ENCODE results near the gene CENPQ. TPM values are rescaled to one million over a fixed set of nuclear protein-coding genes. Genes with fewer than 3 reads are reported as not detected.
A peak's percentile ranks its signal among the peaks of the same experiment; 100 is the strongest.
"Not testable (repeated sequence)": the region's sequence is repeated elsewhere in the genome, so short reads cannot be mapped to it uniquely, and the experiment has no call there.

Gene CENPQ, protein sequence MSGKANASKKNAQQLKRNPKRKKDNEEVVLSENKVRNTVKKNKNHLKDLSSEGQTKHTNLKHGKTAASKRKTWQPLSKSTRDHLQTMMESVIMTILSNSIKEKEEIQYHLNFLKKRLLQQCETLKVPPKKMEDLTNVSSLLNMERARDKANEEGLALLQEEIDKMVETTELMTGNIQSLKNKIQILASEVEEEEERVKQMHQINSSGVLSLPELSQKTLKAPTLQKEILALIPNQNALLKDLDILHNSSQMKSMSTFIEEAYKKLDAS
- 6.9 and 8.6 TPM in 2 replicates for total RNA-seq (2014; rRNA removed; shearing (Covaris generic))
- 6.8 and 7.2 TPM in 2 replicates for polyA plus RNA-seq (2014; cell fraction: nucleus; rRNA removed)

DNA sequence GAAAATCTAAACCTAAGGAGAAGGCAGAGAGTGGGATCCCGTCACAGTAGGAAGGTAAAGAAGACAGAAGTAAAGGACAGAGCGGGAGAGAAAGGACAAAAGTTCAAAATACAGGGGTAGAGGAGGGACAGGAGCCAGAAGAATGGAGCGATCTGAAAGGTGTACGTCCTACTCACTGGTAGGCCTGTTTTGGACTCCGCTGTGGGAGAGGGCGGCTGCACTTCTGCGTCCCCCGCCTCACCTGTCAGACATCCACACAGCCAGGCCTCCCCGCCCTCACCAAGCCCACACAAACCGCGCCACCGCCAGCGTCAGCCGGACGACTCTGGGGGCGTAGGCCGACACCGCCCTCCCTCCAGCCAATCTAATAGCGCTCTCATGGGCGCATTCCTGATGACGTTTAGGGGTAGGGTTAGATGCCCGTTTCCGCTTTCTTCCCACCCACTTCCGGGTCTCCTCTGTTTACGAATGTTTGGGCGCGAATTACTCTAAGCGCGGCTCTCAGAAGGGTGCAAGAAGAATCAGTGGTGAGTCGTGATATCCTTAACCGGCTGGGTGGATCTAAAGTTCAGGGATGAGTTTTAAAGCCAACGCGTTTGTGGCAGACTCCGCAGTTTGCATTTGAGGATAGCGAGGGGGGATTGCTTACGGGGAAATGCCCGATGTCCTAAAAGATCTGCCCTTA is at the start of gene CENPQ, which contains the start of gene MMUT:
TSS of gene CENPQ (plus strand) at position 444 of the 685 bp plus-strand sequence. CDS start 6,807 bp downstream, outside the sequence.
TSS of gene MMUT (minus strand) at position 327 of the 685 bp plus-strand sequence. CDS start 3,787 bp downstream, outside the sequence.
- DNase-seq (ENCODE audit: extremely low read depth, low read depth): peak; percentile 88

DNA sequence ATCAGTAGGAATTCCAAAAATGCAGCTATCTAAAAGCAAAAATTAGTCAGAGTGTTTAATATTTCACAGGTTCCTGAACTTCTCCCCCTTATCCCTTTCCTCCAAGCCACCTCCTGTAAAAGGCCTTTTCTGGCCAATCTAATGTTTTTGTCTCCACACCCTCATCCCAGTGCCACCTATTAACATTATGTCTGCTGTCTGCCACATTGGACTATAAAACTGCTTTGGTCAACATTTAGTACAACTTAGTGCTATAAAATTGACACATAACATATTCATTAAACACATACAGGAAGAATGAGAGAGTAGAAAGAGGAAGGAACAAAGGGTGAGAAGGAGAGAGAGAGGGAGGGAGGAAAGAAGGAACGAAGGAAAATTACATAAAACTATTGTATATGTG is 47.8 kb upstream of the CENPQ start:
- no peak for DNase-seq (ENCODE audit: extremely low read depth, low read depth)

DNA sequence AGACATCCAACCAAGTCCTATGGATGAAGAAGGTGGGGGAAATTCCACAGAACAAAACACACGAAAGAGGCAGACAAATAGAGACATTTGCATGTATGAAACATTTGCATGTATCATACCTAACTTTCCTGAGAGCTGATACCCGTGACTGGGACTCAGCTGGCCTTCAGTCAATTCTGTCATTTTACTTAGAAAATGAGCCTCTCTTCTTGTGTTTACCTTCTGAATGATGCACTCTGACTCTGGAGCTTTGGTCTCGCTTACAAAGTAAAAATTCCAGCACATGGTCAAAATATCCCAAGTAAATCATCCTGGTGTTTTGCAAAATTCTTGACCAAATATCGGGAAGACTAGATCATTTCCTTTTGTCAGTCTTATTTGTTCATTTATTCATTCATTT is 47.0 kb upstream of the CENPQ start:
- no peak for DNase-seq (ENCODE audit: extremely low read depth, low read depth)

DNA sequence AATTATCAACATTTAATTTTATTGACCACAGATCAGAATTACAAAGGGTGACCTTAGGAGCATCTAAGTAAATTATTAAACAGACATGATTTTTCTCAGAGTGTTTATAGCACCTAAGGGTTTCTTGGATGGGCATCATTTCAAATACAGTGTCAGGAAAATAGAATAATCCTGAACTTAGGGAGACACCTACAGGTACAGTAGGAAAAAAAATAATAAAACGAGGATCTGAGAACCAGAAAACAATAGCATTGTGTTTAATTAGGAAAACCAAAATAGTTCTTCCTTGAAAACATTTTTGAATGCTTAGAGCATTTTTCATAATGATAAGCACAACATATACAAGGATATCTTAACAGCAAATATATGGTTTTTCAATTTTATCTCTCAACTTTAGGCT is 39.4 kb upstream of the CENPQ start:
- no peak for DNase-seq (ENCODE audit: extremely low read depth, low read depth)

DNA sequence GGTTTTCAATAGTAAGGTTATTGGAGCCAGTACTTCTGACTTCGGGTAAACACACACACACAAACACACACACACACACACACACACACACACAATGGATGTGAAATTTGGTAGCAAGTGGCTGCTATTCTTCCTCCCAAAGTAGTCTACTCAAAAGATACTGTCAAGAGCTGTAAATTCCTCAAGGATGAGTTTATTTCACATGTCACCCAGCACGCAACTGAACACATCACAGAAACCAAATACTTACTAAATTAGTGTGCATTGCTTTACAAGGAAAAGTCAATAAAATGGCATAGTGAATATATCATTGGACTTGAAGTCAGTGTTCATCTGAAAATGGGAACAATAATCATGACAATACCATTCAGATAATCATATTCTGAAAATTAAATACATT is 33.0 kb upstream of the CENPQ start:
- no peak for DNase-seq (ENCODE audit: extremely low read depth, low read depth)

DNA sequence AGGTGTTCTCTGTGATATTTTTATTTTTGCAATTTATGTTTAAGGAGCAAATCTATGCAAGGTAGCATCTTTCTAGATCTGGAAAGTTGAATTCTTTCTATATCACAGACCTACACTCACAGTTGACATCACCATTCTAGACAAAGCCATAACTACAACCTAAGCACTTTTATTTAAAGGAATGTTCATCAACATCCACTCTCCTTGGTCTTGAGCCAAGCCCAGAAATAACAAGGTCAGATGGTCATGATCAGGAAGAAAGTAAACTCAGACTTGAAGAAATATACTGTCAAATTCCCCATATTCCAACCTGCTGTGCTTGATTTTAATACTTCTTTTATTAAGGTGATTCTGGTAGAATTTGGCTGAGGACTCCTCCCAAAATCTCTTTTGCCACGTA is 32.3 kb upstream of the CENPQ start:
- DNase-seq (ENCODE audit: extremely low read depth, low read depth): no peak

DNA sequence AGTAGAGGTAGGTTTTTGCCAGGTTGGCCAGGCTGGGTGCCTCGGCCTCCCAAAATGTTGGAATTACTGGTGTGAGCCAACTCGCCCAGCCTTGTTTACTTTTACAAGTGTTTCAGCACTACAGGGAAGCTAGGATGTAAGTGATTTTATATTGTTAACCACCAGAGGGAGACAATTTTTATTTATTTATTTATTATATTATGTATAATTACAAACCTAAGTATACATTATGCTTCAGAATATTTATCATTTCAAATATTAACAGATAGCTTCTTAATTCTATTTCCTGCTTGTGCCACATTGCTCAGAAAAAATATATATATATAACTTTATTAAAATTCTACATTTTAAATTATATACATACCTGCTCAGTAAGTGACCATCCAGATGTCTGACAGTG is 9.9 kb upstream of the CENPQ start:
- peak; percentile 1 for DNase-seq (ENCODE audit: extremely low read depth, low read depth)

DNA sequence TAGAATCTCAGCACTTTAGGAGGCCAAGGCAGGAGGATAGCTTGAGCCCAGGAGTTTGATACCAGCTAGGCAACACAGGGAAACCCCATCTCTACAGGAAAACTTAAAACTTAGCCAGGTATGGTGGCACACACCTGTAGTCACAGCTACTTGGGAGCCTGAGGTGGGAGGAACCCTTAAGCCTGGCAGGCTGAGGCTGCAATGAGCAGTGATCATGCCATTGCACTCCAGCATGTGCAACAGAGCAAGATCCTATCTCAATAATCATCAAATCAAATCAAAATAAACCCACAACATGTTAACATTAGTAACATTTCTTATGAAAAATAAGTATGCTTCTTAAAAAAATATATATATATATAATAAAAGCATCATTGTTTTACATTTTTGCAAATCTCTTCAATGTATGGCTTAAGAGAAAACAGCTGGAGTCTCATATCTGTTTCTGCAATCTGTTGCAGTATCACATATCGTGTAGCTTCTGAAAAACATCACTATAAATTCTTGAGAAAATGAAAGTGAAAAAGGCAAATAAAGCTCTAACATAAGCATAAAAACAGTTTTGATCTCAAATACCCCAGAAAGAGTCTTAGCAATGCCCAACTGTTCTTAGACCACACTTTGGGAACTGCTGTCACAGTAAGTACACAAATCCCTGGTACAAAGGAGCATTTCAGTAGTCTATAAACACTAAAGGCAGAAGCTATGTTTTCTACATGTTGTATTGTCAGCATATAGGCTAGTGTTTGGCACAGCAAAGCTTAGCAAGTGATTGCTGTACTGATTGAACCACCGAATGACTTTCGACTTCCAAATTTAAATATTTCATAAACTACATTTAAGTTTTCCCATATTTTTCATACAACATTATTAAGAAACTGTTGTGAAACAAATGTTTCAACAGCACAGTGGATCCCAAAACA is 8.1 kb upstream of the CENPQ start:
- DNase-seq (ENCODE audit: extremely low read depth, low read depth): no peak

DNA sequence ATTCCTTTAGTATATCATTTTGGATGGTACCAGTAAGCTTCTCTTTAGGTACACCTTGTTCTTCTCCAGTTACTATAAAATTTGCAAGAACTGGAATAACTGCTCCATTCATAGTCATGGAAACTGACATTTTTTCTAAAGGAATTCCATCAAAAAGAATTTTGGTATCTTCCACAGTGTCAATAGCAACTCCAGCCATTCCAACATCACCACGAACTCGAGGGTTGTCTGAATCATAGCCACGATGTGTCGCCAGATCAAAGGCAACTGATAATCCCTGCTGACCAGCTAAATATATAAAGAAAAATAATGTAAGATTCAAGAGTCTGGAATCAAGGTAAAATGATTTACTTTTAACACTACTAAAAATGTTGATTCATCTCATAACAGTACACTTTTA is 5.4 kb upstream of the CENPQ start:
- no peak for DNase-seq (ENCODE audit: extremely low read depth, low read depth)

DNA sequence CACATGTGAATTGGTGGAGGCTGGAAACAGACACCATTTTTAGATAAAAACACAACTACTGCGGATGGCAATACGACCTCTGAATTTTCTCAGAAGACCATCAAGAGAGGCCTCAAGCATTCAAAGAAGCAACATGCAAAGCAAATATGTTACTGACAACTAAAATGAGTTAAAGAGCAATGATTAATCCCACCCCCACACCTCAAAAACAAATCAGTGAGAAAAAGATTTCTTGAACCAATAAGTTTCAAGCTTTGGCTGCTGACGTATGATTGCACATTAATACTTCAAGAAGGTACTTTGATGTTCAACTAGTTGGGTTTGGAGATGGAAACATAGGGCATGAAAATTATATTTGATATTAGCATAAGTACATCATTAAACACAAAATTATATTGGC is 1.1 kb upstream of the CENPQ start:
- no peak for DNase-seq (ENCODE audit: extremely low read depth, low read depth)

DNA sequence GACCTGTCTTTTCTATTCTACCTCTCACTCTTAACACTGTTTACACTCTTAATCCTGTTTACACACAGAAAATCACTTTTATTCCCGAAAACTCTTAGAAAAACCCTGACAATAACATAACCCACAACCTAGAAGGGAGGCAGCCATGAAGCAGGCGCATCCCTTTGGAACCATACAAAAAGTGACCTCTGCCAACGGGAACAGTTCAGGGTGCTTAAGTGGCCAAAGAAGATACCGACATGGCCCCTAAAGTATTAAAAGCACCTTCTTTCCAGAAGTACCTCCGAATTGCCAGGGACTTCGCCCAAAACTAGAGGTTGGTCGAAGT is 607 bp upstream of the CENPQ start:
- no peak for DNase-seq (ENCODE audit: extremely low read depth, low read depth)

DNA sequence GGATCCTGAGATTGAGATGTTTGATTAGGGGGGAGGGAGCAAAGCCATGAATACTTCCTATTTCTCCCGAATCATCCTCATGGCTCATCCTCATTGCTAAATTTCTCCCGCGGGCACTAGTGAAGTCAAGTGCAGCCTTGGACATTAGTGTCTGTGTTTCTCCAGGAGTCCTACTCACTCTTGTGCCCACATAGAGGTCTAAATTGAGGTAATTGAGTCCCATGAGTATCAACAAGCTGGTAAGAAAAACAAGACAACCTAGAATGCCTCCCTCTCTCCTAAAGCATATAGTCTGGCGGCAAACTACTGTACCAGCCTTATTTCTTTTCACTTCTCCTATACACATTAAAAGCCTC is 420 bp downstream of the CENPQ start:
- DNase-seq (ENCODE audit: extremely low read depth, low read depth): no peak

DNA sequence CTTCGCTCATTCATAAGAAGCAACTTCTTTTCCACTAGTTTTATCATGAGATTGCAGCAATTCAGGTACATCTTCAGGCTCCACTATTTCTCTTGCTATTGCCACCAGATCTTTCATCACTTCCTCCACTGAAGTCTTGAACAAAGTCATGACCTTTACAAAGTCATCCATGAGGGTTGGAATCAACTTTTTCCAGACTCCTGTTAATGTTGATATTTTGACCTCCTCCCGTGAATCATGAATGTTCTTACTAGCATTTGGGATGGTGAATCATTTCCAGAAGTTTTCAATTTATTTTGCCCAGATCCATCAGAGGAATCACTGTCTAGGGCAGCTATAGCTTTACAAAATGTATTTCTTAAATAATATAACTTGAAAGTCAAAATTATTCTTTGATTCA is 1.5 kb downstream of the CENPQ start:
- no peak for DNase-seq (ENCODE audit: extremely low read depth, low read depth)

DNA sequence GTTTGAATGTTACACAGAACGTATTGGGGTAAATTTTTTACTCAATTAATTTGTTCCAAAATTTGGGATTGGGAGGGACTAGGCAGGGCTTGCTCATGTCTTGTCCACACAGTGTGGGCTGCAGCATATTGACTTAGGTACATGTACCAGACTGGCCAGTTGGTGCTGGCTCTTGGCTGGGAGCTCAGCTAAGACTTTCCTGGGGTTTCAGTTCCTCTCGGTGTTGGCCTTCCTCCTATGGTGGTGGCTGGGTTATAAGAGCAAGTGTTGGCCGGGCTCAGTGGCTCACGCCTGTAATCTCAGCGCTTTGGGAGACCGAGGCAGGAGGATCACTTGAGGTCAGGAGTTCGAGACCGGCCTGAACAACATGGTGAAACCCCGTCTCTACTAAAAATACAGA is 4.9 kb downstream of the CENPQ start:
- no peak for DNase-seq (ENCODE audit: extremely low read depth, low read depth)

DNA sequence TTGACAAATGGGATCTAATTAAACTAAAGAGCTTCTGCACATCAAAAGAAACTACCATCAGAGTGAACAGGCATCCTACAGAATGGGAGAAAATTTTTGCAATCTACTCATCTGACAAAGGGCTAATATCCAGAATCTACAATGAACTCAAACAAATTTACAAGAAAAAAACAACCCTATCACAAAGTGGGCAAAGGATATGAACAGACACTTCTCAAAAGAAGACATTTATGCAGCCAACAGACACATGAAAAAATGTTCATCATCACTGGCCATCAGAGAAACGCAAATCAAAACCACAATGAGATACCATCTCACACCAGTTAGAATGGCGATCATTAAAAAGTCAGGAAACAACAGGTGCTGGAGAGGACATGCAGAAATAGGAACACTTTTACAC is 13.4 kb downstream of the CENPQ start:
- not testable (repeated sequence) for DNase-seq (ENCODE audit: extremely low read depth, low read depth)

DNA sequence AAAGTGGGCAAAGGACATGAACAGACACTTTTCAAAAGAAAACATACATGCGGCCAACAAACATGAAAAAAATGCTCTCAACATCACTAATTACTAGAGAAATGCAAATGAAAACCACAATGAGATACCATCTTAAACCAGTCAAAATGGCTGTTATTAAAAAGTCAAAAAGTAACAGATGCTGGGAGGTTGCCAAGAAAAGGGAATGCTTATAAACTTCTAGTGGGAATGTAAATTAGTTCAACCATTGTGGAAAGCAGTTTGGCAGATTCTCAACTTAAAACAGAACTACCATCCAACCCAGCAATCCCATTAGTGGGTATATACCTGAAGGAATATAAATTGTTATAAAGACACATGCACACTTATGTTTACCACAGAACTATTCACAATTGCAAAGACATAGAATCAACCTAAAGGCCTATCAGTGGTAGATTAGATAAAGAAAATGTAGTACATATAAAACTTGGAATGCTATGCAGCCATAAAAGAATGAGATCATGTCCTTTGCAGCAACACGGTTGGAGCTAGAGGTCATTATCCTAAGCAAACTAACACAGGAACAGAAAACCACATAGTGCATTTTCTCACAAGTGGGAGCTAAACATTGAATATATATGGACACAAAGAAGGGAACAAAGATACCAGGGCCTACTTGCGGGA is 16.3 kb downstream of the CENPQ start:
- DNase-seq (ENCODE audit: extremely low read depth, low read depth): no peak

DNA sequence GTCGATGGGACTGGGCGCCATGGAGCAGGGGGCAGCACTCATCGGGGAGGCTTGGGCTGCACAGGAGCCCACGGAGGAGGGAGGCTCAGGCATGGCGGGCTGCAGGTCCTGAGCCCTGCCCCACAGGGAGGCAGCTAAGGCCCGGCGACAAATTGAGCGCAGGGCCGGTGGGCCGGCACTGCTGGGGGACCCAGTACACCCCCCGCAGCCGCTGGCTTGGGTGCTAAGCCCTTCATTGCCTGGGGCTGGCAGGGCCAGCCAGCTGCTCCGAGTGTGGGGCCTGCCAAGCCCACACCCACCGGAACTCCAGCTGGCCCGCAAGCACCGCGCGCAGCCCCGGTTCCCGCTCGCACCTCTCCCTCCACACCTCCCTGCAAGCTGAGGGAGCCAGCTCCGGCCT is 18.7 kb downstream of the CENPQ start:
- DNase-seq (ENCODE audit: extremely low read depth, low read depth): not testable (repeated sequence)

DNA sequence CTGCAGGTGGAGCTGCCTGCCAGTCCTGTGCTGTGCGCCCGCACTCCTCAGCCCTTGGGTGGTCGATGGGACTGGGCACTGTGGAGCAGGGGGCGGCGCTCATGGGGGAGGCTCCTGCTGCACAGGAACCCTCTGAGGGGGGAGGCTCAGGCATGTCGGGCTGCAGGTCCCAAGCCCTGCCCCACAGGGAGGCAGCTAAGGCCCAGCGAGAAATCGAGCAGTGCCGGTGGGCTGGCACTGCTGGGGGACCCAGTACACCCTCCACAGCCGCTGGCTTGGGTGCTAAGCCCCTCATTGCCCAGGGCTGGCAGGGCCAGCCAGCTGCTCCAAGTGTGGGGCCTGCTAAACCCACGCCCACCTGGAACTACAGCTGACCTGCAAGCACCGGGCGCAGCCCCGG is 20.2 kb downstream of the CENPQ start:
- DNase-seq (ENCODE audit: extremely low read depth, low read depth): not testable (repeated sequence)

DNA sequence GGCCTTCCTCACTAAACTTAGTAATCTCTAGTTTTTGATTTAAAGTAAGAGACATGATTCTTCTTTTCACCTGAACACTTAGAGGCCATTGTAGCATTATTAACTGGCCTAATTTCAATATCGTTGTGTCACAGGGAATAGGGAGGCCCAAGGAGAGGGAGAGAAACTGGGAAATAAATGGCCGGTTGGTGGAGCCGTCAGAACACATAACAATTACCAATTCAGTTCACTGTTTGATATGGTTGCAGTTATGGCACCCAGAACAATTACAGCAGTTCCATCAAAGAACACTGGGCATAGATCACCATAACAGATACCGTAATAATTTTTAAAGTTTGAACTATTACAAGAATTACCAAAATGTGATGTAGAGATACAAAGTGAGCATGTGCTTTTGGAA is 27.5 kb downstream of the CENPQ start:
- no peak for DNase-seq (ENCODE audit: extremely low read depth, low read depth)

DNA sequence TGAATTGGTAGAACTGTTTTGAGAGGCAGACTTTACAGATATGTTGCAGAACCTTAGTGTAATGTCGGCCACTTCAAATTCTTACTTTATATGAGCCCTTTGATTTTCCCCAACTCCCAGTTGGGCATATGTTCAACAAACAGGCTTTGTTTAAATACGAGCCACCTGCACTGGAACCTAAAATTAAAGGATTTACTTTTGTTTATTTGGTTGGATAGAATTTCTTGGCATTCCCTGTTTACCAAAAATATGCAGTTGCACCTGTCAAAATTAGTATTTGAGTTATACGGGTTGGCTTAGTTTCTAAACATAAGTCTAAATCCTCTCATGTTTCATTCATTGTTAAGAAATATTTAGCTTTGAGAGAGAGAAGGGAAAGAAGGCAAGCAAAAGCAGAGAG is 34.1 kb downstream of the CENPQ start:
- no peak for DNase-seq (ENCODE audit: extremely low read depth, low read depth)

DNA sequence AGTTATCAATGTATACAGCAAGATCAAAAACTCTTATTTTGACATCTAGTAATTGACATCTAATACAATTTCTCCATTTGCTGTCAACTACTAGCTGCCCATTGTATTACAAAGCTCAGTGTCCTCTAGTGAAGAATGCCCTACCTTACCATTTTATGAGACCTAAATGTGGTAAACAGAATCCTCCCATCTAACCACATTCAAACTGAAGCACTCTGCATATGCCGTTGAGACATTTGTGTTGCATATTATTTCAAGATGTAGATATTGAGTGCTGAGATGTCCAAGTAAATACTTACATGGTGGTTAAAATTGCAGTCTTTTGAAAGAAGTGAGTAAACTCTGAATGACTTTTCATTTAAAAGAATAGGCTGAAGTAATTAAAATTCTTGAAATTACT is 36.0 kb downstream of the CENPQ start:
- DNase-seq (ENCODE audit: extremely low read depth, low read depth): no peak
